H1 (cell line): Measurements from ENCODE around the gene CRISPLD2. TPM values are rescaled to one million over a fixed set of nuclear protein-coding genes. Genes with fewer than 3 reads are reported as not detected.

Source experiments
- CTCF ChIA-PET: fragments of 300-600 bp; sonication (Branson Sonifier 250); formaldehyde crosslinking; loops from one replicate; lab custom pipeline; 2021; ENCODE audit not compliant: partially characterized antibody; lab: Charles Lee
- POLR2A ChIA-PET: fragments of 300-600 bp; sonication (Branson Sonifier 250); formaldehyde crosslinking; loops from one replicate; lab custom pipeline; 2021; ENCODE audit warnings: inconsistent platforms; ENCODE audit not compliant: partially characterized antibody; lab: Charles Lee
- DNase-seq, 2 experiments: peaks; one replicate each; pipeline versions ENCODE4 v3.0.0 to v3.0.0-alpha.2; 2010 to 2022; ENCODE audit warnings: low spot score in 2 of 2, low read depth in 1 of 2, mixed read lengths in 1 of 2
- FAIRE-seq: peaks from 2 replicates; lab custom pipeline; 2011; peaks lifted over from hg19 to GRCh38; lab: Jason Lieb, UNC
- H2AFZ ChIP-seq: 2 replicates; pipeline ENCODE4 v1.8.1; 2012; ENCODE audit warnings: low read length, inconsistent platforms
- H2AK5ac ChIP-seq: 2 replicates; pipeline ENCODE4 v1.6.1; 2013; ENCODE audit warnings: low read depth, low read length
- H2BK120ac ChIP-seq: replicated peaks from 2 replicates; pipeline ENCODE3; 2013; ENCODE audit warnings: low read depth, low read length, inconsistent platforms
- H2BK12ac ChIP-seq: 2 replicates; pipeline ENCODE4 v1.6.1; 2013; ENCODE audit warnings: low read depth, low read length
- H2BK15ac ChIP-seq: 2 replicates; pipeline ENCODE4 v1.6.1; 2013; ENCODE audit warnings: low read length
- H2BK20ac ChIP-seq: 2 replicates; pipeline ENCODE4 v1.6.1; 2013; ENCODE audit warnings: low read length
- H2BK5ac ChIP-seq: 2 replicates; pipeline ENCODE4 v1.6.1; 2013; ENCODE audit warnings: low read depth, low read length
- H3K14ac ChIP-seq: 2 replicates; pipeline ENCODE4 v1.6.1; 2013; ENCODE audit warnings: inconsistent platforms; ENCODE audit not compliant: insufficient read length
- H3K18ac ChIP-seq: 2 replicates; pipeline ENCODE4 v1.6.1; 2013; ENCODE audit warnings: low read length; ENCODE audit errors: extremely low read depth
- H3K23ac ChIP-seq: 2 replicates; pipeline ENCODE4 v1.6.1; 2013; ENCODE audit warnings: inconsistent platforms; ENCODE audit not compliant: insufficient read length
- H3K23me2 ChIP-seq: 2 replicates; pipeline ENCODE4 v1.6.1; 2013; ENCODE audit warnings: low read depth, low read length
- H3K27ac ChIP-seq: 2 replicates; pipeline ENCODE4 v1.6.1; 2011; ENCODE audit warnings: low read depth, low read length, inconsistent platforms
- H3K27me3 ChIP-seq, 4 experiments: replicated peaks in 1 of 4; 1 replicate in 1 of 4; 2 replicates in 3 of 4; pipeline versions ENCODE4 v1.6.1 to v1.8.1; 2011 to 2013; ENCODE audit warnings: low read length in 3 of 4, mild to moderate bottlenecking in 3 of 4, inconsistent platforms in 2 of 4, mixed read lengths in 2 of 4, moderate library complexity in 1 of 4; ENCODE audit not compliant: control insufficient read depth in 3 of 4, insufficient read depth in 3 of 4; ENCODE audit errors: extremely low read depth in 1 of 4
- H3K36me3 ChIP-seq, 4 experiments: 2 replicates each; pipeline versions ENCODE4 v1.6.1 to v1.8.1; 2011 to 2013; ENCODE audit warnings: mild to moderate bottlenecking in 4 of 4, low read length in 3 of 4, moderate library complexity in 2 of 4, control low read depth in 1 of 4, inconsistent platforms in 1 of 4; ENCODE audit not compliant: insufficient read depth in 4 of 4, control insufficient read depth in 2 of 4
- H3K4ac ChIP-seq: replicated peaks from 2 replicates; pipeline ENCODE3; 2013; ENCODE audit warnings: low read length, low read depth, mixed read lengths, inconsistent platforms; ENCODE audit not compliant: insufficient read length
- H3K4me1 ChIP-seq, 4 experiments: replicated peaks in 1 of 4; 1 replicate in 1 of 4; 2 replicates in 3 of 4; pipeline versions ENCODE4 v1.6.1 to v1.8.1; 2011 to 2013; ENCODE audit warnings: low read length in 3 of 4, inconsistent platforms in 2 of 4, mixed read lengths in 1 of 4; ENCODE audit not compliant: insufficient read depth in 4 of 4, control insufficient read depth in 3 of 4
- H3K4me2 ChIP-seq, 2 experiments: 2 replicates each; pipeline versions ENCODE4 v1.6.1 to v1.8.1; 2011 to 2013; ENCODE audit warnings: low read depth in 2 of 2, low read length in 2 of 2, control low read depth in 1 of 2, inconsistent platforms in 1 of 2, mild to moderate bottlenecking in 1 of 2; ENCODE audit not compliant: insufficient read depth in 1 of 2
- H3K4me3 ChIP-seq, 4 experiments: fragments of 200-600, 300-600 bp in 1 of 4; sonication (generic), shearing (Covaris generic), sonication (Bioruptor Twin) in 1 of 4; 2 replicates each; pipeline versions ENCODE4 v1.5.1 to v1.8.1; 2011 to 2016; ENCODE audit warnings: low read length in 4 of 4, low read depth in 3 of 4, control low read depth in 2 of 4, inconsistent platforms in 2 of 4, mild to moderate bottlenecking in 2 of 4, mixed read lengths in 1 of 4, moderate library complexity in 1 of 4; ENCODE audit not compliant: insufficient read depth in 2 of 4; ENCODE audit errors: extremely low read depth in 1 of 4
- H3K56ac ChIP-seq: replicated peaks from 2 replicates; pipeline ENCODE3; 2013; ENCODE audit warnings: low read depth, mild to moderate bottlenecking, mixed read lengths, low read length, inconsistent platforms; ENCODE audit not compliant: insufficient read length
- H3K79me1 ChIP-seq: 2 replicates; pipeline ENCODE4 v1.6.1; 2013; ENCODE audit warnings: low read depth, low read length, control low read depth
- H3K79me2 ChIP-seq, 2 experiments: 2 replicates each; pipeline versions ENCODE4 v1.6.1 to v1.8.1; 2012 to 2013; ENCODE audit warnings: low read length in 2 of 2, mild to moderate bottlenecking in 2 of 2, inconsistent platforms in 1 of 2; ENCODE audit not compliant: insufficient read depth in 2 of 2, control insufficient read depth in 1 of 2
- H3K9ac ChIP-seq, 4 experiments: replicated peaks in 1 of 4; 1 replicate in 1 of 4; 2 replicates in 3 of 4; pipeline versions ENCODE4 v1.6.1 to v1.8.1; 2011 to 2013; ENCODE audit warnings: low read depth in 3 of 4, low read length in 3 of 4, control low read depth in 2 of 4, mild to moderate bottlenecking in 2 of 4, moderate library complexity in 2 of 4, inconsistent platforms in 1 of 4; ENCODE audit errors: extremely low read depth in 1 of 4
- H3K9me3 ChIP-seq, 2 experiments: 2 replicates each; pipeline versions ENCODE4 v1.6.1 to v1.8.1; 2012 to 2013; ENCODE audit warnings: mild to moderate bottlenecking in 2 of 2, moderate library complexity in 2 of 2, control low read depth in 1 of 2, inconsistent platforms in 1 of 2, low read depth in 1 of 2, low read length in 1 of 2, mixed read lengths in 1 of 2; ENCODE audit not compliant: insufficient read depth in 2 of 2
- H4K20me1 ChIP-seq, 2 experiments: replicated peaks in 1 of 2; 2 replicates each; pipeline versions ENCODE3 to v1.8.1; 2011 to 2013; ENCODE audit warnings: inconsistent platforms in 2 of 2, low read length in 2 of 2, mild to moderate bottlenecking in 1 of 2; ENCODE audit not compliant: insufficient read depth in 2 of 2, control insufficient read depth in 1 of 2
- H4K5ac ChIP-seq: 2 replicates; pipeline ENCODE4 v1.6.1; 2013; ENCODE audit warnings: low read length, low read depth, mixed read lengths, inconsistent platforms; ENCODE audit not compliant: insufficient read length
- H4K8ac ChIP-seq: 2 replicates; pipeline ENCODE4 v1.8.0; 2013; ENCODE audit warnings: mild to moderate bottlenecking, moderate library complexity, low read length, inconsistent platforms; ENCODE audit not compliant: insufficient read depth; ENCODE audit errors: extremely low read depth
- H4K91ac ChIP-seq: replicated peaks from 2 replicates; pipeline ENCODE3; 2013; ENCODE audit warnings: low read length, mixed read lengths, inconsistent platforms; ENCODE audit not compliant: insufficient read length
- POLR2AphosphoS5 ChIP-seq: IDR thresholded peaks from 2 replicates; pipeline ENCODE4 v1.6.1; 2011; ENCODE audit warnings: low read depth, low read length
- SP1 ChIP-seq: IDR thresholded peaks from 2 replicates; pipeline ENCODE4 v1.6.1; 2011; ENCODE audit warnings: low read depth, low read length
- TEAD4 ChIP-seq: IDR thresholded peaks from 2 replicates; pipeline ENCODE4 v1.6.1; 2012; ENCODE audit warnings: low read depth, low read length, inconsistent platforms, mixed read lengths
- WGBS, 2 experiments: shearing (Covaris generic) in 1 of 2; methylation state at CpG; one replicate each; pipeline versions ENCODE4 v1.1.6 to v1.1.7; 2013 to 2015; ENCODE audit warnings: low lambda C conversion rate in 2 of 2, mixed read lengths in 2 of 2, inconsistent platforms in 1 of 2, low coverage in 1 of 2, missing lambda C conversion rate in 1 of 2; ENCODE audit not compliant: insufficient replicate concordance in 2 of 2, insufficient coverage in 1 of 2, insufficient read length in 1 of 2; ENCODE audit errors: extremely low coverage in 1 of 2, missing lambda C conversion rate in 1 of 2; 5-methylcytosine and 5-hydroxymethylcytosine counted together
- polyA plus RNA-seq, 7 experiments: library from polyadenylated mRNA; depleted of rRNA in 3 of 7; stranded (reverse) in 5 of 7; unstranded in 2 of 7; fragments of >200 nt in 5 of 7; fragments of 200-250 nt in 2 of 7; gene quantifications; 1 replicate in 5 of 7; 2 replicates in 1 of 7; 4 replicates in 1 of 7; pipeline versions ENCODE4 v1.2.1 to v1.2.3, GENCODE V29; 2011 to 2013; ENCODE audit warnings: missing spikeins in 2 of 7, mixed read lengths in 2 of 7
- total RNA-seq: library from RNA; stranded (reverse); fragmentation: NEBNext Ultra II Directional; extraction: Animal tissue kit (Norgen Biotek cat#: 25700); gene quantifications from 2 replicates; pipeline ENCODE4 v1.2.1, GENCODE V29; 2021

The CRISPLD2 gene
- total and polyA plus RNA-seq, 2 of the 8 experiments (the other 6 are each of a cell fraction or from before 2014, with no cell fraction given): 2.7 to 5.1 TPM

DNA sequence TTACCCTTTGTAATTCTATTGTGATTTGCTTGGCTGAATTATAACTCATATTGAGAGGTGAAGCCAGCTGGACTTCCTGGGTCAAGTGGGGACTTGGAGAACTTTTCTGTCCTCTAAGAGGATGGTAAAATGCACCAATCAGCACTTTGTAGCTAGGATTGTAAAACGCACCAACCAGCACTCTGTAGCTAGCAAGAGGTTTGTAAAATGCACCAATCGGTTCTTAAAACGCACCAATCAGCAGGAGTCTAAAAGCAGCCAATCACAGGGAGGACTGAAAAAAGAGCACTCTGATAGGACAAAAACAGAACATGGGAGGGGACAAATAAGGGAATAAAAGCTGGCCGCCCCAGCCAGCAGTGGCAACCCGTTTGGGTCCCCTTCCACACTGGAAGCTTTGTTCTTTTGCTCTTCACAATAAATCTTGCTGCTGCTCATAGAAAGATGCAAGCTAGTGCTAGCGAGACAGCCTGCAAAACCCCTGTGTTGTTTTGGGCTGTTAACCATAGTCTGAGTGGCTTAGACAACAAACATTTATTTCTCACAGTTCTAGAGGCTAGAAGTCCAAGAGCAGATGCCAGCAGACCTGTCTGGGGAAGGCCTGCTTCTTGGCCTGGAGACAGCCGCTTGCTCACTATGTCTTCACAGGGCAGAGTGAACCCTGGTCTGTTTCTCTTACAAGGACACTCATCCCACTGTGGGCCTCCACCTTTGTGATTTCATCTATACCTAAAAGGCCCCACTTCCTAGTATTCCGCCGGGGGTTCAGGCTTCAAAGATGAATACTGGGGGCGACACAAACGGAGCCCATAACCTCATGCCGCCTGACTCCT, 39.0 kb upstream of the CRISPLD2 start:
- ChIA-PET POLR2A (interaction anchor here (0.7 to 2.0 kb wide), 8 partner anchors 10 to 158 kb away, joined by 3 to 6 read pairs (median 3); no protein-coding TSS in a partner anchor), CTCF (interaction anchor here (0.9 to 2.3 kb wide), 5 partner anchors 10 to 190 kb away, joined by 3 to 8 read pairs (median 3); no protein-coding TSS in a partner anchor)
- whole genome bisulfite sequencing, 2 experiments: 93% methylated on average over 12 of the region's 12 CpGs; no CpG with 5 or more reads in 1 of the 2 experiments
- H3K4me3 ChIP-seq: no peak overlapping the region
- H4K5ac ChIP-seq: no peak overlapping the region
- no peaks in the 10 kb centered on the region for H3K27me3 ChIP-seq
- H3K56ac ChIP-seq: no peak overlapping the region
- no peak overlapping the region for H2AK5ac ChIP-seq
- no peak overlapping the region for H3K23ac ChIP-seq
- H4K91ac ChIP-seq: no peak overlapping the region
- TF ChIP-seq SP1 (0 out of 2 replicates have a peak, but pooled peaks have one; percentile 27), POLR2AphosphoS5 (0 out of 2 replicates have a peak, but pooled peaks have one; percentile 9), TEAD4 (no peak)
- H3K18ac ChIP-seq: no peak overlapping the region
- no peak overlapping the region for H2BK5ac ChIP-seq
- no peak overlapping the region for H3K14ac ChIP-seq
- no peak overlapping the region for H3K9ac ChIP-seq
- H3K79me2 ChIP-seq: no peaks in the 10 kb centered on the region
- no peak overlapping the region for H2BK120ac ChIP-seq
- H2BK12ac ChIP-seq: no peak overlapping the region
- H4K20me1 ChIP-seq: peaks cover 0 to 4% of the 10 kb centered on the region in 2 experiments
- no peaks in the 10 kb centered on the region; the same call in 1 of the 2 replicates for H3K79me1 ChIP-seq
- H3K9me3 ChIP-seq: no peaks in the 10 kb centered on the region
- H3K36me3 ChIP-seq: peaks cover 7 to 34% (median 22%) of the 10 kb centered on the region in 4 experiments
- no peak overlapping the region for H2BK15ac ChIP-seq
- H3K4me1 ChIP-seq: no peaks in the 10 kb centered on the region
- H3K4me2 ChIP-seq: no peak overlapping the region
- no peak overlapping the region for H3K4ac ChIP-seq
- H2AFZ ChIP-seq: no peak overlapping the region
- DNase-seq: no peak
- FAIRE-seq: no peak
- no peak overlapping the region for H2BK20ac ChIP-seq
- H3K27ac ChIP-seq: no peak overlapping the region
- no peaks in the 10 kb centered on the region for H3K23me2 ChIP-seq
- H4K8ac ChIP-seq: no peak overlapping the region
